HG03196 (cell line): ENCODE measurements around the gene KMT2D.

Source experiments
- ATAC-seq: cut with Tn5 transposase; IDR thresholded peaks from one replicate; pipeline ENCODE4 v1.9.1; 2021; ENCODE audit not compliant: unreplicated experiment

The KMT2D gene

GRCh38 chr12:49052451-49053208 lies 8.0 kb downstream of the KMT2D start:
- no peak for ATAC-seq

GRCh38 chr12:49051777-49052438 lies 8.7 kb downstream of the KMT2D start:
- no peak for ATAC-seq

- ATAC-seq, result no peak
These were observed 9.2 kb downstream of the KMT2D start for GRCh38 chr12:49051373-49051764.

- no peak for ATAC-seq
These were observed 9.9 kb downstream of the KMT2D start for GRCh38 chr12:49050507-49051372.

- no peak for ATAC-seq
These were observed 10.9 kb downstream of the KMT2D start for GRCh38 chr12:49049566-49050224.

GRCh38 chr12:49048953-49049352 lies 11.6 kb downstream of the KMT2D start:
- ATAC-seq, result no peak

GRCh38 chr12:49046129-49046895 lies 14.3 kb downstream of the KMT2D start:
- ATAC-seq, result no peak

- no peak for ATAC-seq
These were observed 15.9 kb downstream of the KMT2D start for GRCh38 chr12:49044660-49045059.

GRCh38 chr12:49043856-49044258 lies 16.7 kb downstream of the KMT2D start:
- ATAC-seq, result no peak

GRCh38 chr12:49043241-49043640 lies 17.4 kb downstream of the KMT2D start:
- no peak for ATAC-seq

- ATAC-seq, result no peak
These were observed 18.6 kb downstream of the KMT2D start for GRCh38 chr12:49041881-49042484.

GRCh38 chr12:49041036-49041880 lies 19.3 kb downstream of the KMT2D start:
- no peak for ATAC-seq

GRCh38 chr12:49040364-49040855 lies 20.2 kb downstream of the KMT2D start:
- no peak for ATAC-seq

GRCh38 chr12:49039421-49040363 lies 20.9 kb downstream of the KMT2D start:
- ATAC-seq, result no peak

GRCh38 chr12:49038291-49038955 lies 22.2 kb downstream of the KMT2D start:
- ATAC-seq, result no peak

GRCh38 chr12:49037947-49038237 lies 22.7 kb downstream of the KMT2D start:
- no peak for ATAC-seq

- ATAC-seq, result no peak
These were observed 23.3 kb downstream of the KMT2D start for GRCh38 chr12:49037111-49037946.
